Stimulated activated naive B cell treated with anti-CD40 and anti-IgM and Interleukin-4, amounts not matched to agents 10 μg/mL and 1 μg/mL and 100 μg/mL, for 72 hours (primary cell): ENCODE data around the gene STMN3.

Experiments
- ATAC-seq, 2 donors: fragments of 150-1000 bp; cut with Tn5 transposase; replicated peaks; 2 replicates each; pipeline ENCODE4 v1.10.0; 2021; ENCODE audit warnings: moderate library complexity in 1 of 2
- DNase-seq: peaks from one replicate; pipeline ENCODE4 v3.0.0; 2021
- H3K27ac Mint-ChIP-seq: one replicate; pipeline ENCODE4 v1.8.0; 2022; ENCODE audit warnings: mild to moderate bottlenecking, mixed read lengths
- H3K27me3 Mint-ChIP-seq, 2 donors: one replicate each; pipeline ENCODE4 v1.8.0; 2022; ENCODE audit warnings: mixed read lengths in 2 of 2
- H3K36me3 Mint-ChIP-seq, 2 donors: one replicate each; pipeline ENCODE4 v1.8.0; 2022; ENCODE audit warnings: mixed read lengths in 2 of 2, mild to moderate bottlenecking in 1 of 2
- H3K4me1 Mint-ChIP-seq, 2 donors: one replicate each; pipeline ENCODE4 v1.8.0; 2022; ENCODE audit warnings: mixed read lengths in 2 of 2, mild to moderate bottlenecking in 1 of 2
- H3K4me3 Mint-ChIP-seq, 2 donors: one replicate each; pipeline ENCODE4 v1.8.0; 2022; ENCODE audit warnings: mild to moderate bottlenecking in 2 of 2, mixed read lengths in 2 of 2, moderate library complexity in 1 of 2
- H3K9me3 Mint-ChIP-seq, 2 donors: one replicate each; pipeline ENCODE4 v1.8.0; 2022; ENCODE audit warnings: mixed read lengths in 2 of 2, mild to moderate bottlenecking in 1 of 2

Gene STMN3

GRCh38 chr20:63653041-63653973, at the start of gene STMN3:
Gene STMN3, minus strand, starts transcription at chr20:63653424. Its CDS starts 79 bp downstream, at chr20:63653345.
- H3K4me1 Mint-ChIP-seq, result peaks cover 12 to 28% of the 10 kb centered on the region in 2 donors
- H3K27me3 Mint-ChIP-seq, result peaks cover 5 to 8% of the 10 kb centered on the region in 2 donors
- H3K4me3 Mint-ChIP-seq, result peak within 1 kb of the TSS; percentile 78 to 82
- no peak within 1 kb of the TSS for H3K27ac Mint-ChIP-seq
- no peaks in the 10 kb centered on the region for H3K9me3 Mint-ChIP-seq
- ATAC-seq (peak; percentile 67 to 70), DNase-seq (peak; percentile 60)
- H3K36me3 Mint-ChIP-seq, result no peaks in the 10 kb centered on the region

GRCh38 chr20:63702036-63702665, 48.9 kb upstream of the STMN3 start:
- Mint-ChIP-seq H3K36me3 (peaks cover 15 to 40% of the 10 kb centered on the region in 2 donors), H3K9me3 (no peaks in the 10 kb centered on the region), H3K4me3 (peak overlapping the region; percentile 25 to 53), H3K27me3 (no peaks in the 10 kb centered on the region), H3K4me1 (peaks cover 24 to 52% of the 10 kb centered on the region in 2 donors), H3K27ac (peak overlapping the region; percentile 14)
- ATAC-seq (no peak), DNase-seq (no peak)

GRCh38 chr20:63701329-63702035, 48.3 kb upstream of the STMN3 start:
- H3K27me3 Mint-ChIP-seq, result no peaks in the 10 kb centered on the region
- ATAC-seq (no peak), DNase-seq (no peak)
- H3K4me3 Mint-ChIP-seq, result no peak overlapping the region
- H3K4me1 Mint-ChIP-seq, result peaks cover 19 to 52% of the 10 kb centered on the region in 2 donors
- H3K9me3 Mint-ChIP-seq, result no peaks in the 10 kb centered on the region
- H3K27ac Mint-ChIP-seq, result peak overlapping the region; percentile 14
- peaks cover 15 to 36% of the 10 kb centered on the region in 2 donors for H3K36me3 Mint-ChIP-seq

GRCh38 chr20:63701051-63701328, 47.8 kb upstream of the STMN3 start:
- H3K27ac Mint-ChIP-seq, result no peak overlapping the region
- H3K27me3 Mint-ChIP-seq, result no peaks in the 10 kb centered on the region
- no peaks in the 10 kb centered on the region for H3K9me3 Mint-ChIP-seq
- DNase-seq, result no peak
- peaks cover 15 to 36% of the 10 kb centered on the region in 2 donors for H3K36me3 Mint-ChIP-seq
- ATAC-seq, result no peak
- peaks cover 21 to 52% of the 10 kb centered on the region in 2 donors for H3K4me1 Mint-ChIP-seq
- no peak overlapping the region for H3K4me3 Mint-ChIP-seq

GRCh38 chr20:63700199-63701050, 47.2 kb upstream of the STMN3 start:
- Mint-ChIP-seq H3K27me3 (no peaks in the 10 kb centered on the region), H3K9me3 (no peaks in the 10 kb centered on the region), H3K4me3 (no peak overlapping the region), H3K36me3 (peaks cover 15 to 33% of the 10 kb centered on the region in 2 donors), H3K27ac (peak overlapping the region; percentile 73), H3K4me1 (peaks cover 19 to 49% of the 10 kb centered on the region in 2 donors)
- ATAC-seq (no peak), DNase-seq (no peak)

GRCh38 chr20:63699466-63700198, 46.4 kb upstream of the STMN3 start:
- H3K36me3 Mint-ChIP-seq, result peaks cover 12 to 26% of the 10 kb centered on the region in 2 donors
- peaks cover 17 to 43% of the 10 kb centered on the region in 2 donors for H3K4me1 Mint-ChIP-seq
- no peaks in the 10 kb centered on the region for H3K9me3 Mint-ChIP-seq
- H3K27me3 Mint-ChIP-seq, result no peaks in the 10 kb centered on the region
- peak overlapping the region; percentile 83 for H3K27ac Mint-ChIP-seq
- DNase-seq (no peak), ATAC-seq (no peak)
- no peak overlapping the region for H3K4me3 Mint-ChIP-seq

GRCh38 chr20:63698739-63699465, 45.7 kb upstream of the STMN3 start:
- peaks cover 17 to 44% of the 10 kb centered on the region in 2 donors for H3K4me1 Mint-ChIP-seq
- DNase-seq, result no peak
- H3K36me3 Mint-ChIP-seq, result peaks cover 8 to 27% of the 10 kb centered on the region in 2 donors
- no peaks in the 10 kb centered on the region for H3K27me3 Mint-ChIP-seq
- H3K27ac Mint-ChIP-seq, result peak overlapping the region; percentile 83
- H3K9me3 Mint-ChIP-seq, result no peaks in the 10 kb centered on the region
- peak overlapping the region in 1 of 2 donors; percentile 37 for H3K4me3 Mint-ChIP-seq
- ATAC-seq, result peak in 1 of 2 donors; percentile 24

- H3K36me3 Mint-ChIP-seq, result peaks cover 10 to 32% of the 10 kb centered on the region in 2 donors
- H3K4me1 Mint-ChIP-seq, result peaks cover 17 to 48% of the 10 kb centered on the region in 2 donors
Observed at GRCh38 chr20:63697868-63698545, 44.8 kb upstream of the STMN3 start.

GRCh38 chr20:63697357-63697867, 44.2 kb upstream of the STMN3 start:
- no peaks in the 10 kb centered on the region for H3K27me3 Mint-ChIP-seq
- ATAC-seq (peak; percentile 11 to 27), DNase-seq (no peak)
- H3K4me1 Mint-ChIP-seq, result peaks cover 19 to 46% of the 10 kb centered on the region in 2 donors
- H3K4me3 Mint-ChIP-seq, result peak overlapping the region; percentile 50 to 73
- H3K9me3 Mint-ChIP-seq, result no peaks in the 10 kb centered on the region
- H3K27ac Mint-ChIP-seq, result peak overlapping the region; percentile 87
- H3K36me3 Mint-ChIP-seq, result peaks cover 10 to 35% of the 10 kb centered on the region in 2 donors

More at GRCh38 chr20:63697868-63698545, 44.8 kb upstream of the STMN3 start:
- no peak overlapping the region for H3K4me3 Mint-ChIP-seq
- no peaks in the 10 kb centered on the region for H3K27me3 Mint-ChIP-seq
- H3K27ac Mint-ChIP-seq, result peak overlapping the region; percentile 51
- no peak for ATAC-seq
- no peak for DNase-seq
- H3K9me3 Mint-ChIP-seq, result no peaks in the 10 kb centered on the region

GRCh38 chr20:63696628-63697356, 43.6 kb upstream of the STMN3 start, which contains the start of gene TNFRSF6B:
Gene TNFRSF6B, plus strand, starts transcription at chr20:63696652. Its CDS starts 116 bp downstream, at chr20:63696768.
- H3K4me1 Mint-ChIP-seq, result peaks cover 19 to 41% of the 10 kb centered on the region in 2 donors
- H3K4me3 Mint-ChIP-seq, result peak within 1 kb of the TSS; percentile 50 to 73
- no peaks in the 10 kb centered on the region for H3K27me3 Mint-ChIP-seq
- H3K36me3 Mint-ChIP-seq, result peaks cover 10 to 30% of the 10 kb centered on the region in 2 donors
- DNase-seq (no peak), ATAC-seq (peak; percentile 29 to 31)
- H3K9me3 Mint-ChIP-seq, result no peaks in the 10 kb centered on the region
- peak within 1 kb of the TSS; percentile 87 for H3K27ac Mint-ChIP-seq

GRCh38 chr20:63696306-63696627, 43.0 kb upstream of the STMN3 start:
- H3K36me3 Mint-ChIP-seq, result peaks cover 14 to 35% of the 10 kb centered on the region in 2 donors
- H3K27ac Mint-ChIP-seq, result peak overlapping the region; percentile 86
- H3K4me3 Mint-ChIP-seq, result peak overlapping the region in 1 of 2 donors; percentile 21
- DNase-seq (no peak), ATAC-seq (peak; percentile 55 to 62)
- H3K4me1 Mint-ChIP-seq, result peaks cover 23 to 41% of the 10 kb centered on the region in 2 donors
- H3K27me3 Mint-ChIP-seq, result no peaks in the 10 kb centered on the region
- no peaks in the 10 kb centered on the region for H3K9me3 Mint-ChIP-seq
